Thoracic aorta (tissue), 2 donors: ENCODE data around the gene KCNK5. TPM values are rescaled to one million over a fixed set of nuclear protein-coding genes. Genes with fewer than 3 reads are reported as not detected.

Experiments
- ATAC-seq: fragments of 150-250 bp; one replicate; pipeline ENCODE4 v1.8.0; 2017; ENCODE audit warnings: low read depth; ENCODE audit not compliant: insufficient number of reproducible peaks, low FRiP score
- DNase-seq: peaks from one replicate; pipeline ENCODE4 v3.0.0-alpha.2; 2020; ENCODE audit warnings: low spot score
- H3K27ac ChIP-seq, 2 donors: fragments of 200-600 bp; sonication (generic); 1 replicate in 1 of 2; 2 replicates in 1 of 2; pipeline ENCODE4 v1.5.1; 2016; ENCODE audit warnings: mild to moderate bottlenecking in 2 of 2, moderate library complexity in 2 of 2
- H3K27me3 ChIP-seq: fragments of 200-600 bp; sonication (generic); replicated peaks from 2 replicates; pipeline ENCODE4 v1.6.0; 2016; ENCODE audit warnings: mild to moderate bottlenecking; ENCODE audit not compliant: insufficient read depth
- H3K36me3 ChIP-seq: fragments of 200-600 bp; sonication (generic); one replicate; pipeline ENCODE4 v1.5.1; 2016
- H3K4me1 ChIP-seq, 2 donors: fragments of 200-600 bp; sonication (generic); 1 replicate in 1 of 2; 2 replicates in 1 of 2; pipeline versions ENCODE4 v1.5.1 to v1.6.0; 2016; ENCODE audit warnings: low read depth in 2 of 2, mild to moderate bottlenecking in 1 of 2; ENCODE audit not compliant: control insufficient read depth in 1 of 2
- H3K4me3 ChIP-seq: fragments of 200-600 bp; sonication (generic); 2 replicates; pipeline ENCODE4 v1.5.1; 2016; ENCODE audit warnings: mild to moderate bottlenecking
- H3K9me3 ChIP-seq: fragments of 200-600 bp; sonication (generic); 2 replicates; pipeline ENCODE4 v1.5.1; 2016
- CTCF ChIP-seq: fragments of 200-600 bp; sonication (generic); IDR thresholded peaks from one replicate; pipeline ENCODE4 v1.5.1; 2019; ENCODE audit warnings: antibody characterized with exemption
- total RNA-seq, 2 donors: library from RNA; depleted of rRNA; stranded (reverse); fragments of >200 nt; gene quantifications; one replicate each; pipeline versions ENCODE4 v1.1.0 to v1.2.3, GENCODE V29; 2016

Gene KCNK5
- total RNA-seq, 2 donors from 2014 or later, result 0.41 to 8.6 TPM

GRCh38 chr6:39231521-39232243, 2.4 kb upstream of the KCNK5 start:
- Histone ChIP-seq H3K4me1 (peaks cover 0 to 16% of the 10 kb centered on the region in 2 donors), H3K4me3 (no peak overlapping the region), H3K27me3 (no peaks in the 10 kb centered on the region), H3K27ac (no peak overlapping the region), H3K36me3 (no peaks in the 10 kb centered on the region), H3K9me3 (no peaks in the 10 kb centered on the region)
- ATAC-seq (no peak), DNase-seq (no peak)
- TF ChIP-seq CTCF, result no peak

GRCh38 chr6:39230654-39231035, 1.4 kb upstream of the KCNK5 start:
- Histone ChIP-seq H3K4me3 (no peak overlapping the region), H3K27ac (no peak overlapping the region), H3K36me3 (no peaks in the 10 kb centered on the region), H3K4me1 (peaks cover 0 to 16% of the 10 kb centered on the region in 2 donors), H3K9me3 (no peaks in the 10 kb centered on the region), H3K27me3 (no peaks in the 10 kb centered on the region)
- no peak for TF ChIP-seq CTCF
- ATAC-seq (no peak), DNase-seq (no peak)

- H3K36me3 ChIP-seq, result no peaks in the 10 kb centered on the region
- no peaks in the 10 kb centered on the region for H3K9me3 ChIP-seq
- peaks cover 0 to 16% of the 10 kb centered on the region in 2 donors for H3K4me1 ChIP-seq
- ATAC-seq, result no peak
- no peak for DNase-seq
- peak overlapping the region; percentile 68 for H3K4me3 ChIP-seq
- TF ChIP-seq CTCF, result no peak
- H3K27ac ChIP-seq, result no peak overlapping the region
- no peaks in the 10 kb centered on the region for H3K27me3 ChIP-seq
Observed at GRCh38 chr6:39228111-39228971, 934 bp downstream of the KCNK5 start.

- Histone ChIP-seq H3K36me3 (no peaks in the 10 kb centered on the region), H3K9me3 (no peaks in the 10 kb centered on the region), H3K4me3 (no peak overlapping the region), H3K27me3 (no peaks in the 10 kb centered on the region), H3K27ac (no peak overlapping the region), H3K4me1 (peaks cover 0 to 16% of the 10 kb centered on the region in 2 donors)
- ATAC-seq, result no peak
- no peak for DNase-seq
- TF ChIP-seq CTCF, result no peak
Observed at GRCh38 chr6:39227476-39227875, 1.8 kb downstream of the KCNK5 start.

- no peaks in the 10 kb centered on the region for H3K27me3 ChIP-seq
- H3K36me3 ChIP-seq, result no peaks in the 10 kb centered on the region
- H3K4me1 ChIP-seq, result peaks cover 0 to 16% of the 10 kb centered on the region in 2 donors
- H3K27ac ChIP-seq, result no peak overlapping the region
- ATAC-seq (no peak), DNase-seq (no peak)
- H3K9me3 ChIP-seq, result no peaks in the 10 kb centered on the region
- no peak overlapping the region for H3K4me3 ChIP-seq
- TF ChIP-seq CTCF, result no peak
Observed at GRCh38 chr6:39226639-39227329, 2.5 kb downstream of the KCNK5 start.
